RPMI7951 (cell line): ENCODE data around the gene STAC3. TPM values are rescaled to one million over a fixed set of nuclear protein-coding genes. Genes with fewer than 3 reads are reported as not detected.

Source experiments
- DNase-seq: peaks from one replicate; pipeline ENCODE4 v3.0.0-alpha.2; 2012; ENCODE audit warnings: low read depth
- total RNA-seq: library from RNA; depleted of rRNA; stranded (reverse); fragments of >200 nt; shearing (Covaris generic); gene quantifications from 2 replicates; pipeline ENCODE4 v1.2.3, GENCODE V29; 2014

STAC3 gene
- total RNA-seq, 1 experiment from 2014 or later = 0.84 TPM

GRCh38 chr12:57254506-57255280, 3.7 kb upstream of the STAC3 start:
- DNase-seq = no peak

- DNase-seq = no peak
Measured at GRCh38 chr12:57250541-57250940, 446 bp downstream of the STAC3 start.

GRCh38 chr12:57248934-57249742, 1.8 kb downstream of the STAC3 start:
- no peak for DNase-seq

GRCh38 chr12:57247041-57247440, 3.9 kb downstream of the STAC3 start:
- DNase-seq = no peak

- no peak for DNase-seq
Measured at GRCh38 chr12:57244312-57244696, 6.7 kb downstream of the STAC3 start.

- peak; percentile 57 for DNase-seq
Measured at GRCh38 chr12:57243521-57244311, 7.3 kb downstream of the STAC3 start.

- DNase-seq = peak; percentile 18
Measured at GRCh38 chr12:57242691-57243454, 8.1 kb downstream of the STAC3 start.

GRCh38 chr12:57242329-57242690, 8.7 kb downstream of the STAC3 start:
- DNase-seq = no peak

- no peak for DNase-seq
Measured at GRCh38 chr12:57241402-57242310, 9.3 kb downstream of the STAC3 start.

- no peak for DNase-seq
Measured at GRCh38 chr12:57240926-57241401, 10.0 kb downstream of the STAC3 start.

GRCh38 chr12:57240066-57240921, 10.7 kb downstream of the STAC3 start:
- DNase-seq = peak; percentile 39

GRCh38 chr12:57239587-57240065, 11.4 kb downstream of the STAC3 start:
- DNase-seq = no peak

- peak; percentile 77 for DNase-seq
Measured at GRCh38 chr12:57238854-57239554, 12.0 kb downstream of the STAC3 start.

- peak; percentile 32 for DNase-seq
Measured at GRCh38 chr12:57237932-57238853, 12.8 kb downstream of the STAC3 start.

GRCh38 chr12:57237596-57237931, 13.4 kb downstream of the STAC3 start:
- DNase-seq = no peak

- DNase-seq = peak; percentile 48
Measured at GRCh38 chr12:57236925-57237595, 13.9 kb downstream of the STAC3 start.
